ENCODE results near the gene BRMS1.

GRCh38 chr11:66326261-66327111, 18.4 kb downstream of the BRMS1 start:
- TF ChIP-seq CTCF (conservative IDR thresholded peaks at IDR 0.05; ENCODE audit: low read depth in 2 of 2) (no peak), EZH2phosphoT487 (IDR thresholded peaks at IDR 0.05; ENCODE audit: unreplicated experiment) (no peak), REST (IDR thresholded peaks at IDR 0.05; ENCODE audit: unreplicated experiment) (no peak), EZH2 (IDR thresholded peaks at IDR 0.05; ENCODE audit: low read depth, unreplicated experiment) (no peak)

All from GM23338 (cell line).